Measurements from ENCODE around the gene CCDC116.
A peak's percentile ranks its signal among the peaks of the same experiment; 100 is the strongest.
"Not testable (repeated sequence)": the region's sequence is repeated elsewhere in the genome, so short reads cannot be mapped to it uniquely, and the experiment has no call there.

CCDC116 gene

DNA sequence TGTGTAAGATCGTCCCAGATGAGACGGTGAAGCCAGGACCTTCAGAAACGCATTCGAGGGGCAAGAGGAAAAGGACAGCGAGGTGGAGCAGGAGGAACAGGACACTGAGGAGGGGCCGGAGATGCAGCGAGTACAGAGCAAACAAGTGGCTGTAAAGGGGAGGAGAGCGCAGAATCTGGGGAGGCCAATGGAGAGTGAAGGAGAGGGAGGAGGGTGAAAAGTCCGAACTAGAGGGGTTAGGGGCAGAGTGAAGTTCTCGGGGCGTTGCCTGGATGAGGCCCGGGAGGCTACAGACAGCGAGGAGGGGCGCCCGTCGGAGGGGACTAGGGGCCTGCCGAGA is 24.4 kb downstream of the CCDC116 start:
- DNase-seq, result no peak

DNA sequence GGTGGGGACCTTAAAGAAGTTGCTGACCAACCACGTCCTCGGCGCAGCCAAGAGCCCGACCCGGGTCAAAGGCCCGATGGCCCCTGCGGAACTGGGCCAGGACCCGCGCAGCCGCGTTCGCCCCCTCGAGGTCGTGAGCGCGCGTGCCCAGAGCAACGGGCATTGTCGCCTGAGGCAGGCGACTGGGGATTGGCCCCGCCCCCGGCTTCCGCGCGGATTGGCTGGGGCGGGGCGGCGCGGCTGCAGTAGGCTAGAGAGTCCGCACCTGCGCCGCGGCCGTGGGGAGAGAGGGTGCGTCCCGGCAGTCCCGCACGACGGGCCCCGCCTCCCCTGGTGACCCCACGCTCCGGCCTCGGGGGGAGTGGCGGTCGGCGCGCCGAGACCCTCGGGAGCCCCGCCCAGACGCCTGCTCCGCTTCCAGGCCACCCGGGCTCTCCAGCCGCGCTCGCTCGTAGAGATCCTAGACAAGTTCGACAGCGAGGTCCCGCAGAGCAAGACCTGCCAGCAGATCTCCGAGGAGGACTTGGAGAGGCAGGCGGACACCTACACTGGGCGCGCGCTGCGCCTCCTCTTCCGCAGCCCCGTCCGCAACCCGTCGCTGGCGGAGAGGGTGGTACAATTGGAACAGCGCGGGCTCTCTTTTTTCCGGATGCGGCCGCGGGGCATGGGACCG is 24.9 kb downstream of the CCDC116 start:
- peak; percentile 94 for DNase-seq

DNA sequence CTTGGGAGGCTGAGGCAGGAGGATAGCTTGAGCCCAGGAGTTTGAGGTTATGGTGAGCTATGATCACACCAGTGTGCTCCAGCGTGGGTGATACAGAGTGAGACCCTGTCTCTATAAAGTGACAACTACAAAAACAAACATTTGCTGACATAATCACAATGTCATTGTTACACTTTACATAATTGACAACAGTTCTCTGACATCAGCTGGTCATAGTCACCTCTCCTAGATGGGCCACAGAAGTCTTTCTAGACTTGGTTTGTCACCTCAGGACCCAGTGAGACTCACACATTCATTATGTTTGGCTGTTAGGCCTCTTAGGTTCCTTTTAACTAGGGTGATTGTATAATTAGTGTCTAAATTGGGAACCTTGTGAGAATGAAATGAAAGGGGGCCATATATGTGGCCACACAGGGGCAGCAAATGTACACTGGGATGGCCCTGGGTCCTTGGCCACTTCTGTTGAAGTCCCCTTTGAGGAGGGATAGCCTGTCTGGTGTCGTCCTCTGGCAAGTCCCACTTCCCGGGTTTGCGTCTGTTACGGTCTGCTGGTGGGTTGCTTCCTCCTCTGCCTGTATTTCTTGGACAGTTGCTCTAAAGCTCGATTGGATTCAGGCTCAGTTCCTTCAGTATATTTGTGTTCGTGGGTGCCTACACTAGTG is 27.4 kb downstream of the CCDC116 start:
- no peak for DNase-seq

DNA sequence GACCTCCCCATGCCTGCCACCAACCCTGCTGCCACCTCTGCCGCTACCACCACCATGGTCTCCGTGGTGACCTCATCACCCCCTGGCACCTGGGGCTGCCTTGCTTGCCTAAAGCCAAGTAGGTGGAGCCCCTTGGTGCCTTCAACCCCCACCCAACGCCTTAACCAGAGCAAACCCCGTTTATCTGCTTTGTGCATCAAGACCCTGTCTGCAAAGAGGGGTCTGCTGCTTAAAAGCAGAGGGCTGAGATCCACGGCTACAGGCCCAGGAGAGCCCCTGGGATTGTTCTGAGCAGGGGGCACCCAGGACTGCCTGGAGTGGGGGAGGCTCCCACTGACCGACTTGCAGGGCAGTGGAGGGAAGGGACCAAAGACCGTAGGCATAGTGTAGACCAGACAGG is 28.3 kb downstream of the CCDC116 start:
- no peak for DNase-seq

DNA sequence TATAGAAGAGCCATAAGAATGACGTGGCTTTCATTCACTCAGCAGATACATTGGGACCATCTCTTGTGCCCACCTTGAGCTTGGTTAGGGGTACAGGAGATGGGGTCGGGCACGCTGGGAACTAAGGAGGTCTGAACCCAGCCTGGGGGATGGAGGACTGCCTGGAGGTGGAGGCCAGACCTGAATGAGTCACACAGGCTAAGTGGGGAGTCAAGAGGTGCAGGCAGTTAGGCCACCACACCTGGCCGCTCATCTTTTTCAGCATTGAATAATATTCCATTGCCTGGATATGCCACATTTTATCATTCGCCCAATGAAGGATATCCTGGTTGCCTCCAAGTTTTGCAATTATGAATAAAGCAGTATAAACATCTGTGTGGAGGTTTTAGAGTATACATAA is 29.4 kb downstream of the CCDC116 start:
- DNase-seq, result no peak

DNA sequence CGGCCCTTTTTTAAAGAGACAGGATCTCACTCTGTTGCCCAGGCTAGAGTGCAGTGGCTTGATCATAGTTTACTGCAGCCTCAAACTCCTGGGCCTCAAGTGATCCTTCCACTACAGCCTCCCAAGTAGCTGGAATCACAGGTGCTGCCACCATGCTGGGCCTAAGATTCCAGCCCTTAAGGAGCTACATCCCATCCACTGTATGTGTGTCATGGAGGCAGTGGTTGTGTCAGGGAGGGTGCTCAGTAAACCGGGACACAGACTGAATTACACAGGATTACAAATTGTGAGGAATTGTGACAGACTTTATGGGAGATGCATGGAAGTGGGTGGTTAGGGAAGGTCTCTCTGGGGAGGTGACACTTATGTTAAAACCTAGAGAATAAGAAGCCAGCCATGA is 31.2 kb downstream of the CCDC116 start:
- DNase-seq, result no peak

DNA sequence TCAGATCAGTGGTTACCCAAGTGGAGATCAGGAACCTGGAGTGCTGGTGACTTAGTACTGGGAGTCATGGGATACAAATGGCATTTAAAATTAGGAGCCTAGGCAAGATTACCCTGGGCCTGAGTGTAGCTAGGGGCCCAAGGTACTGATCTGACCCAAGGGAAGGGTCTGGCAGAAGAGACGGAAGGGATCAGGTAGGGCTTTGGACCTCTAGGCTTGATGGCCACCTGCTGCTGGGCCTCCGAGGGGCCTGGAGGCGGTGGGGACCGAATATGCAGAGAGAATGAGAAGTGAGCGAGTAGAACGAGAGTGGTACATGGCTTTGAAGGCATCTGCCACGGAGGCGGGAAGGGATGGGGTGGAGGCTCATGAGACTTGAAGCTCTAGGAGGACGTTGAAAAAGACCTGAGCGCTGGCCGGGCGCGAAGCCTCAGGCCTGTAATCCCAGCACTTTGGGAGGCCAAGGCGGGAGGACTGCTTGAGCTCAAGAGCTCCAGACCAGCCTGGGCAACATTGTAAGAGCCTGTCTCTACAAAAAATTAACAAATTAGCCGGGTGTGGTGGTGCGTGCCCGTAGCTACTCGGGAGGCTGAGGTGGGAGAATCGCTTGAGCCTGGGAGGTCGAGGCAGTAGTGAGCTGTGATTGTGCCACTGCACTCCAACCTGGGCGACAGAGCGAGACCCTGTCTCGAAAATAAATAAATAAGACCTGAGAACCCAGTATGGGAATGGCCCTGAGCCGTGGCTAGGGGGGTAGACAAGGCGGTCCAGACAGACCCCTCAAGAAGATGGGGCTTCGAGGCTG is 32.7 kb downstream of the CCDC116 start:
- DNase-seq, result no peak

DNA sequence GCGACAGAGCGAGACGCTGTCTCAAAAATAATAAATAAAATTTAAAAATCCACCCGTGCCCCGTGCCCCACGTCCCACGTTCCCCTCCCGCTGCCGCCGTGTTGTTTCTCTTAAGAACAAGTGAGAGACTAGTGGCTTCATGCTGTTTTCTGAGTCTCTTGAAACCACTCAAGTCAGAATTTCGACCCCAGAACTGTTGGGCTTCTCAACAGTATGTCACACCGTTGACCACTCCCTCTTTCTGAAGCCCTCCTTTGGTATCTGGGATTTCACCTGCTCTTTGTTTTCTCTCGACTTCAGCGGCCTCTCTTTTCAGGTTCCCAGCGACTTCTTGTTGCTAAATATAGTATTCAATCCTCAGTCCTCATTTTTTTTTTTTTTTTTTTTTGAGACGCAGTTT is 34.2 kb downstream of the CCDC116 start:
- DNase-seq, result no peak

DNA sequence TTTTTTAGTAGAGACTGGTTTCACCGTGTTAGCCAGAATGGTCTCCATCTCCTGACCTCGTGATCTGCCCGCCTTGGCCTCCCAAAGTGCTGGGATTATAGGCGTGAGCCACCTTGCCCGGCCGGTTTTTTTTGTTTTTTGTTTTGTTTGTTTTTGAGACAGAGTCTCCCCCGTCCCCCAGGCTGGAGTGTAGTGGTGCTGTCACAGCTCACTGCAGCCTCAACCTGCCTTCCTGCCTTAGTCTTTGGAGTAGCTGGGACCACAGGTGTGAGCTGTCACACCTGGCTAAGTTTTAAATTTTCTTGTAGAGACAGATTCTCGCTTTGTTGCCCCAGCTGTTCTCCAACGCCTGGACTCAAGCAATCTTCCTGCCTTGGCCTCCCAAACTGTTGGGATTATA is 36.5 kb downstream of the CCDC116 start:
- no peak for DNase-seq

DNA sequence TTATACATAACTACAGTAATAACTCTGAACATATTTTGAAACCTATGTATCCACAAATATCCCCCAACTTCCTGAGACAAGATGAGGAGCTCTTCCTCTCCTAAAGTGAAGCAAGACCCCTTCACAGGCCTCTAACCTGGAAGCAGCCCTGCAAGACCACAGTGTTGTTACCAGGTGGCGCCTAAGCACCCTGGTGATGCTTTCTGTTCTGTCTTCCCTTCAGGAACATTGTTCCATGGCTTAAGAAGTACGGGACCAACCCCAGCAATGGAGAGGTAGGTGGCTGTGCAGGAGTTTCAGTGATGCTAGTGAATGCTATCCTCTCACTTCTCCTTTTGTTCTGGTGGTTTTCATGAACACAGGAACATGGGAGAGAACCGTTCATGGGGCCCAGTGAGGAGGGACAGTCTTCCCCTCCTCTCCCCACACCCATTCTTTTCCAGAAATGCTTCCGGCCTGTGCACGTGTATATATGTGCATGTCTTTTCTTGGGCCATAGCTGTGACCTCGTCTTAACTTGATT is 39.6 kb downstream of the CCDC116 start:
- DNase-seq, result no peak

DNA sequence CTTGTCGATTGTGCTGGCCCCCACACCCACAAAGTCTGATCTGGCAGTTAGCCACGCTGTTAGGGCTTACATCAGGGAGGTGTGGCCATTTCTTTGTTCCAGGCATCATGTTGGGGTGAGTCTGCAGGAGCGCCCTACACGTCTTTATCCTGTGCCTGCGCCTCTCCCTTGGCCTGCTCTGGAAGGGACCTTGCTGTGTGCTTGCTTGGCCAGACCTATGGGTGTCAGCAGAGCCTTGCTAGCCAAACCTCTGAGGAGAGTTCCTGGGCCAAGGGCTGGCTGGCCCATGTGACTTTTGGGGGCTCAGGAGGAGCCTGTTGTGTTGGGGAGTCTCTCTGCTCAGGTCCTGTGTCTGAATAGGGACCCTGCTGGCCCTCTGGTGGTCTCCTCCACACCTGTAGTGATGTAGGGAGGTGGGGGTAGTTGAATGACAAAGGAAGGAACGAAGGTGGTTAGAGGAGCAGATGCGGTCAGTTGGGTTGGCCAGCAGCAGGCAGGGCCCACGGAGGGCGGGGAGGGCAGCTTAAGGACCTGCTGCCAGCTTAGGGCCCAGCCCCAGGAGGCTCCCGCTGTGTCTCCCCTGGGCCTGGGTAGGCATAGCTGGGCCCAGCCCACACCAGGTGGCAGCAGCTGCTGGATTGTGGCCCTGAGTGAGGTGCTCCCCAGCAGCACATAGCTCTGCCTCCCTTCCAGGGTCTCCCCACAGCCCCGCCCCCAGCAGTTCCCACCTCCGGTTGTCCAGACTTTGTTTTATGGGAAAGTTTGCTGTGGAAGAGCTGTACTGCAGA is 41.2 kb downstream of the CCDC116 start:
- DNase-seq, result no peak

DNA sequence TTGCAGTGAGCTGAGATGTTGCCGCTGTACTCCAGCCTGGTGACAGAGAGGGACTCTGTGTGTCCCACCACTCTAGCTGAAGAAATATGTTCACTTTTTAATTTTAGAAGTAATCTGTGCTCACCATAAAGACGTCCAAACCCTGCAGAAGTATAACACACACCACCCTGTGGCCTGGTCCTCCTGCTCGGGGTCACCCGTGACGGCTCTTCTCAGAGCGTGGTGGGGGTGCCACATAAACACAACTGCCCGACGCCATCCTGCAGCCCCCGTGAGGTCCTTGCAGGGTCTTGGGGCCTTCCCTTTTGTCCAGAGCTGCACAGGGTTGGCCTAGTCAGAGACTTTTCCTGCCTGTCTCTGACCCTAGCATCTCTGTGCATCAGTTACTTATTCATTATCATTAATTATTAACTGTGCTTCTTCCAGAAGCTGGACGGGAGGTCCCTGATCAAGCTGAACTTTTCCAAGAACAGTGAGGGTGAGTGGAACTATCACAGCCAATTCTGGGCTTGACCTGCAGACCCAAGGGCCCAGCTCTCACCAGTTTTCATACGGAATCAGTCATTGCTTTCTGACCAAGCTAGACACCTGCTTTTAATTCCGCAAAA is 42.2 kb downstream of the CCDC116 start:
- DNase-seq, result no peak

DNA sequence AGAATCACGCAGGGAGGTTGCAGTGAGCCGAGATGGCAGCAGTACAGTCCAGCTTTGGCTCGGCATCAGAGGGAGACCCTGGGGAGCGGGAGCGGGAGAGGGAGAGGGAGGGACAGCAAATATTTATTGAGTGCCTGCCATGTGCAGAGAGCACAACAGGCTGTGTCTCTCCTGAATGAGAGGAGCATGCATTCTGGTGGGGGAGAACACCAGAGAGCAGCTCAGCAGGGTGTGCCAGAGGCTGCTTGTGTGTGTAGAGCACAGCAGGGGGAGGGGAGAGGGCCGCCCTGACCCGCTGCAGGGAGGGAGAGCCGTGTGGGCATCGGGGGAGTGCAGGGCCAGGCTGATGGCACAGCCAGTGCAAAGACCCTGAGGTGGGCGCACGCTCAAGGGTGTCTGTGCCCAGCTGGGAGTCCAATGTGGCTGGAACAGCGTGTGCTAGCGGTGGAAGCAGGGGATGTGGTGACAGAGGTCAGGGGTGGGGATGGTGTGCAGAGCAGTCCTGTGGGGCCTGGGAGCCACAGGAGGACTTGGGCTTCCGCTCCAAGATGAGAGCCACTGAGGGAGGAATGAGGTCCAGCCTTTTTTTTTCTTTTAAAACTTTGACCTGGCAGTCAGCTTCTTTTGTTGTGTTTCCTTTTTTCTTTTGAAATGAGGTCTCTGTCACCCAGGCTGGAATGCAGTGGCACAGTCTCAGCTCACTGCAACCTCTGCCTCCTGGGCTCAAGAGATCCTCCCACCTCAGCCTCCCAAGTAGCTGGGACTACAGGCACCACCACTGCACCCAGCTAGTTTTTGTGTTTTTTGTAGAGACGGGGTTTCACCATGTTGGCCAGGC is 45.3 kb downstream of the CCDC116 start:
- no peak for DNase-seq

DNA sequence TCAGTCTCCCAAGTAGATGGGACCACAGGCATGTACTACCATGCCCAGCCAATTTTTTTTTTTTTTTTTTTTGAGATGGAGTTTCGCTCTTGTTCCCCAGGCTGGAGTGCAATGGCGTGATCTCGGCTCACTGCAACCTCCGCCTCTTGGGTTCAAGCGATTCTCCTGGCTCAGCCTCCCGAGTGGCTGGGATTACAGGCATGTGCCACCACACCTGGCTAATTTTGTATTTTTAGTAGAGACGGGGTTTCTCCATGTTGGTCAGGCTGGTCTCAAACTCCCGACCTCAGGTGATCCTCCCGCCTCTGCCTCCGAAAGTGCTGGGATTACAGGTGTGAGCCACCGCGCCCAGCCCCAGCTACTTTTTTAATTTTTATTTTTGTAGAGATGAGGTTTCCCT is 46.3 kb downstream of the CCDC116 start:
- not testable (repeated sequence) for DNase-seq

DNA sequence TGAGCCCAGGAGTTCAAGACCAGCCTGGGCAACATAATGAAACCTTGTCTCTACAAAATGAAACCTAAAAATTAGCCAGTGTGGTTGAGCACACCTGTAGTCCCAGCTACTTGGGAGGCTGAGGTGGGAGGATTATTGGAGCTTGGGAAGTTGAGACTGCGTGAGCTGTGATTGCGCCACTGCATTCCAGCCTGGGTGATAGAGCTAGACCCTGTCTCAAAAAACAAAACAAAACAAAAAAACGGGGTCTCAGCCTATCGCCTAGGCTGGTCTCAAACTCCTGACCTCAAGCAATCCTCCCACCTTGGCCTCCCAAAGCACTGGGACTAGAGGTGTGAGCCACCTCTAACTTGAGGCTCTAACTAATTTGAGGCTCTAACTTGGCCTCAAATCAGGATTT is 46.8 kb downstream of the CCDC116 start:
- no peak for DNase-seq

DNA sequence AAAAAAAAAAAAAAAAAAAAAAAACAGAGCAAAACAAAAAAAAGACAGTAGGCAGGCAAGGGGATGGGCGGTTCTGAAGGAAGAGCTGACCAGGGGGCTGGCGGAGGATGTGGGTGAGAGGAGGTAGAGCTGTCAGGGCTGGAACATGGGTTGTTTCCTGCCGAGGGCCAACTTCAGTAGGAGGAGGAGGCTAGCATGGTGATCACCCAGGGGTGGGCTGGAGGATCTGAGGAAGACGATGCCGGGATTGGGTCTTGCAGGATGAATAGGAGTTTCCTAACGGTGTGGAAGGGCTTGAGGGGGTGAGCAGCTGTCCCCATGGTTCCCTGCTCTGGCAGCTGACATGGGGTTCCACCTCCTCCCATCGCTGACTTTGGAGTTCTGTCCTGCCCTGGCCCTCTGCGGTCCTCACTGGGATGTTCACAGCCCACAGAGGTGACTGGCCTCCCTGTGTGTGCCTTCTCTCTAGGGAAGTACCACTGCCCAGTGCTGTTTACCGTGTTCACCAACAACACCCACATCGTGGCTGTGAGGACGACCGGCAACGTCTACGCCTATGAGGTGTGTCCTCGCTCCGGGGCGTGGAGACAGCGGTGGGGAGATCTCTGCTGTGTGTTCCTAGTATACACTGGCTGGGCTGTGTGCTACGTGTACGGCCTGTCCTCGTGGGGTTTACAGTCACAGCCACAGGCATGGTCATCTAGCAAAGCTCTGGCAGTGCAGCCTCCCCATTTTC is 48.4 kb downstream of the CCDC116 start:
- no peak for DNase-seq

DNA sequence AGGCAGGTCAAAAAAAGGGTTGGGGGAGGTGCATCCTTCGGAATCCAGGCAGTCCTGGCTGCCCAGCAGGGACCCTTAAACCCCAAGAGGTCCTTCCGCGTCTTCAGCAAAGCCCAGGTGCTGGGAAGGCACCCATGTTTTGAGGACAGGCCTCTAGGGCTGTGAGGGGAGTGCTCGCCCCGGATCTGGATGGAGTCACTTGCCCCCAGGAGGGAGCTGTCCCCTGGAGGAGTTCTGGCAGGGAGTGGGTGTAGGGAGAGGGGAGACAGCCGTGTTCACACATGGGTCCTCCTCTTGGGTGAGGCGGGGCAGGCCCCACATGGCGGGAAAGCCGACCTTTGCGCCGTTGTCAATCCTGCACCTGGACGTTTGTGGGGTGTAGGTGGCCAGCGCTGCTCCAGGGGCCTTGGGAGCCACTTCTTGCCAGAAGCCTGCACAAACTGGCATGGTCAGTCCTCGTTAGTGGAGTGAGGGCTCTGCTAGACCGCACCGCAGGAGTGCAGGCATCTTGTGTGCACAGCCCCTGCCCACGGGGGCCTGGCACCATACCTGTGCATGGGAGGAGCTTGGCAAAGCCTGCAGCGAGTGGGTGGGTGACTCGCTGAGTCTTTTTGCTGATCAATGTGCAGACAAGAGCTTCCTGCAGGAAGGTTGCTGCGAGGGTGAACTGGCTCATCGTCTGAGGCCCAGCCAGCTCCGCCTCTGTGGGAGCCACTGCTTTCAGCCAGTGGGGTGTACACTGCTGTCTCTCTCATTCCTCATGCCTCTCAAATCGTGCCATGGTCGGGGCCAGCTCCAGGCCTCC is 49.2 kb downstream of the CCDC116 start:
- no peak for DNase-seq

DNA sequence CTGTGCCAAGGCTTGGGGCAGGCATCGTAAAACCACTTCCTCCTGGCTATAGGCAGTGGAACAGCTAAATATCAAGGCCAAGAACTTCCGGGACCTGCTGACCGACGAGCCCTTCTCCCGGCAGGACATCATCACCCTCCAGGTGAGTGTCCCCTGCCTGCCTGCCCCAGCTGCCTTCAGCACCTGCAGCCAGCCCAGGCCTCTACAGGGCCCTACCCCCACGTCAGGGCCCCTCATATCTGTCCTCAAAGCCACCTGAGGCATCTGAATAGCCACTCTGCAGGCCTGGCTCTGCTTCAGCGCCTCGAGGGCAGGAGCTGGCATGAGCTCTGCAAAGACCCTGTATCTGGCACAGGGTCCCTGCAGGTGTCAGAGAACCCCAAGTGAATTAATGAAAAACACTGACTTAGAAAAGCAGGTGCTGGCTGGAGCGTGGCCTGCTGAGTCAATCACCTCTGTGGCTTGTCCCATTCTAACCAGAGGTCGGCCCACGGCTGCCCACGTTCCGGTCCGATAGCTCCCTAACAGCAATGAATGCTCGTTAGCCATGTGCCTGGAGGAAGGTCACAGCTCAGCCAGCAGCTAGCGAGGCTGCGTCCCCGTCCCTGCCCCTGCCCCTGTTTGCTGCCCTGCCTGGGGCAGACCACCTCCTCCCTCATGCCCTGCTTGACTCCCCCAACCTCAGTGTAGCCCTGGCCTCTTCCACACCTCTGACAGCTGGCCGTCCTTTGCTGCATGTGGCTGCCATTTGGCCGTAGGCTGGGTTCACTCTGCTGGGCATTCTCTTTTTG is 50.0 kb downstream of the CCDC116 start:
- no peak for DNase-seq

DNA sequence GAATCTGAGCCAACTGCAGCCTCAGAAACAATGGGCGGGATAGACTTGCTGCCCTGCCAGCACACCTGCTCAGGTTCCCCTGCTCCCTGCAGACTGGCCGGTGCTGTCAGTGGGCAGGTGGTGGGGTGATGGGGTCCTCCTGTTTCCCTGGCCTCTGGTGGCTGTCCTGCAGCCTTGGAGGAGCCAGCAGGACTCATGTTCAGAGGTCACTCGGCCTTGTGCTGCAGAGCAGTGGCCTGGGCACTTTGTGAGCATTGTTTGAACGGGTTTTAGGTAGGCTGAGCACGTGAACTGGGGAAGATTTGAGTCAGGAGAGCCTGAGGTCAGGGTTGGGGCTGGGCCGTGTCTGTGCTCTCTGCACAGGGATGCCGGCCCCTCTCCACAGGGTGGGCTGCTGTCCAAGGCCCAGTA is 50.8 kb downstream of the CCDC116 start:
- DNase-seq, result no peak
